Thymus (tissue), 11 donors: ENCODE results near the gene CCP110. TPM values are rescaled to one million over a fixed set of nuclear protein-coding genes. Genes with fewer than 3 reads are reported as not detected.
A peak's percentile ranks its signal among the peaks of the same experiment; 100 is the strongest.

ENCODE experiments used
- DNase-seq, 9 donors: peaks; one replicate each; pipeline ENCODE4 v3.0.0-alpha.2; 2013; ENCODE audit warnings: low spot score in 9 of 9, low read depth in 6 of 9, missing footprints in 1 of 9
- H3K27ac ChIP-seq, 2 donors: one replicate each; pipeline ENCODE4 v1.5.1; 2013; ENCODE audit warnings: control low read depth in 1 of 2, low read depth in 1 of 2, low read length in 1 of 2, mild to moderate bottlenecking in 1 of 2, moderate library complexity in 1 of 2
- H3K27me3 ChIP-seq, 2 donors: one replicate each; pipeline ENCODE4 v1.5.1; 2013; ENCODE audit warnings: low read length in 1 of 2; ENCODE audit not compliant: control insufficient read depth in 2 of 2, insufficient read depth in 1 of 2
- H3K36me3 ChIP-seq, 2 donors: one replicate each; pipeline ENCODE4 v1.5.1; 2013; ENCODE audit warnings: low read length in 1 of 2, mild to moderate bottlenecking in 1 of 2, moderate library complexity in 1 of 2; ENCODE audit not compliant: control insufficient read depth in 2 of 2, insufficient read depth in 2 of 2
- H3K4me1 ChIP-seq, 2 donors: one replicate each; pipeline ENCODE4 v1.5.1; 2013; ENCODE audit warnings: low read length in 2 of 2; ENCODE audit not compliant: control insufficient read depth in 2 of 2, insufficient read depth in 2 of 2
- H3K4me3 ChIP-seq, 2 donors: one replicate each; pipeline ENCODE4 v1.5.1; 2013; ENCODE audit warnings: low read length in 2 of 2, control low read depth in 1 of 2, mild to moderate bottlenecking in 1 of 2
- H3K9me3 ChIP-seq, 2 donors: one replicate each; pipeline ENCODE4 v1.5.1; 2013; ENCODE audit warnings: low read length in 1 of 2, mild to moderate bottlenecking in 1 of 2; ENCODE audit not compliant: control insufficient read depth in 2 of 2, insufficient read depth in 1 of 2
- WGBS: extraction: QIAGEN DNeasy Blood & Tissue Kit; methylation state at CpG from one replicate; pipeline ENCODE4 v1.1.7; 2013; 5-methylcytosine and 5-hydroxymethylcytosine counted together
- polyA plus RNA-seq: library from polyadenylated mRNA; stranded (reverse); fragments of 200-250 nt; gene quantifications from one replicate; pipeline ENCODE4 v1.2.3, GENCODE V29; 2013
- total RNA-seq: library from RNA; stranded (reverse); fragments of 120-200 nt; gene quantifications from one replicate; pipeline ENCODE4 v1.2.4, GENCODE V29; 2013
- donor health status: healthy.

CCP110 gene
- total and polyA plus RNA-seq, 2 donors, result 8.6 to 12.9 TPM

- no peaks in the 10 kb centered on the region for H3K9me3 ChIP-seq
- H3K4me3 ChIP-seq, result peak within 1 kb of the TSS; percentile 85 to 88
- WGBS, result under 1% methylated on average over 62 of the region's 62 CpGs
- H3K36me3 ChIP-seq, result peaks cover 0 to 3% of the 10 kb centered on the region in 2 donors
- H3K27me3 ChIP-seq, result no peaks in the 10 kb centered on the region
- H3K27ac ChIP-seq, result peak within 1 kb of the TSS; percentile 87
- DNase-seq, result peak; percentile 78 to 96 (median 91)
- H3K4me1 ChIP-seq, result peaks cover 13 to 16% of the 10 kb centered on the region in 2 donors
Measured at GRCh38 chr16:19521471-19522396, 2.0 kb upstream of the CCP110 start, which contains the start of gene GDE1. Gene GDE1, minus strand, starts transcription at chr16:19522098. Its CDS starts 134 bp downstream, at chr16:19521964.

- H3K27ac ChIP-seq, result peak overlapping the region in 1 of 2 donors; percentile 87
- H3K4me3 ChIP-seq, result peak overlapping the region in 1 of 2 donors; percentile 88
- WGBS, result 63% methylated on average over 5 of the region's 5 CpGs
- no peaks in the 10 kb centered on the region for H3K36me3 ChIP-seq
- no peaks in the 10 kb centered on the region for H3K9me3 ChIP-seq
- peak in 1 of 9 donors; percentile 8 for DNase-seq
- H3K27me3 ChIP-seq, result no peaks in the 10 kb centered on the region
- H3K4me1 ChIP-seq, result peaks cover 13 to 16% of the 10 kb centered on the region in 2 donors
Measured at GRCh38 chr16:19522397-19522732, 1.4 kb upstream of the CCP110 start.

- Histone ChIP-seq H3K4me3 (no peak overlapping the region), H3K4me1 (peaks cover 13 to 16% of the 10 kb centered on the region in 2 donors), H3K36me3 (no peaks in the 10 kb centered on the region), H3K27ac (no peak overlapping the region), H3K9me3 (no peaks in the 10 kb centered on the region), H3K27me3 (no peaks in the 10 kb centered on the region)
- 98% methylated on average over 2 of the region's 2 CpGs for WGBS
- DNase-seq, result no peak
Measured at GRCh38 chr16:19522760-19523159, 982 bp upstream of the CCP110 start.

GRCh38 chr16:19523184-19523558, 571 bp upstream of the CCP110 start:
- no peak overlapping the region for H3K27ac ChIP-seq
- peaks cover 13 to 16% of the 10 kb centered on the region in 2 donors for H3K4me1 ChIP-seq
- H3K27me3 ChIP-seq, result no peaks in the 10 kb centered on the region

GRCh38 chr16:19524356-19524615, 544 bp downstream of the CCP110 start:
- DNase-seq, result peak in 1 of 9 donors; percentile 17
- Histone ChIP-seq H3K27me3 (no peaks in the 10 kb centered on the region), H3K4me1 (peaks cover 13 to 16% of the 10 kb centered on the region in 2 donors), H3K27ac (peak overlapping the region; percentile 71 to 76), H3K36me3 (peaks cover 0 to 11% of the 10 kb centered on the region in 2 donors), H3K4me3 (peak overlapping the region; percentile 87 to 97), H3K9me3 (no peaks in the 10 kb centered on the region)
- WGBS, result under 1% methylated on average over 11 of the region's 11 CpGs

More at GRCh38 chr16:19523184-19523558, 571 bp upstream of the CCP110 start:
- Histone ChIP-seq H3K9me3 (no peaks in the 10 kb centered on the region), H3K36me3 (peaks cover 0 to 2% of the 10 kb centered on the region in 2 donors), H3K4me3 (no peak overlapping the region)
- DNase-seq, result peak in 1 of 9 donors; percentile 4
- 83% methylated on average over 18 of the region's 18 CpGs for WGBS

GRCh38 chr16:19524616-19525384, 1.1 kb downstream of the CCP110 start:
- 5% methylated on average over 19 of the region's 19 CpGs for WGBS
- peaks cover 1 to 11% of the 10 kb centered on the region in 2 donors for H3K36me3 ChIP-seq
- peak overlapping the region; percentile 71 to 76 for H3K27ac ChIP-seq
- H3K27me3 ChIP-seq, result no peaks in the 10 kb centered on the region
- H3K4me3 ChIP-seq, result peak overlapping the region; percentile 87 to 97
- H3K4me1 ChIP-seq, result peaks cover 13 to 16% of the 10 kb centered on the region in 2 donors
- H3K9me3 ChIP-seq, result no peaks in the 10 kb centered on the region
- DNase-seq, result peak in 5 of 9 donors; percentile 2 to 47 (median 19)

GRCh38 chr16:19525385-19525723, 1.6 kb downstream of the CCP110 start:
- no peak overlapping the region for H3K27ac ChIP-seq
- H3K4me1 ChIP-seq, result peaks cover 13 to 15% of the 10 kb centered on the region in 2 donors
- WGBS, result 97% methylated on average over 2 of the region's 2 CpGs

GRCh38 chr16:19527161-19527560, 3.4 kb downstream of the CCP110 start:
- WGBS, result 99% methylated on average over 1 of the region's 1 CpG
- no peak for DNase-seq
- Histone ChIP-seq H3K27me3 (no peaks in the 10 kb centered on the region), H3K4me3 (no peak overlapping the region), H3K9me3 (no peaks in the 10 kb centered on the region), H3K4me1 (peaks cover 8% of the 10 kb centered on the region in 2 donors), H3K36me3 (peaks cover 3 to 12% of the 10 kb centered on the region in 2 donors), H3K27ac (no peak overlapping the region)

More at GRCh38 chr16:19525385-19525723, 1.6 kb downstream of the CCP110 start:
- Histone ChIP-seq H3K4me3 (peak overlapping the region; percentile 87 to 97), H3K9me3 (no peaks in the 10 kb centered on the region), H3K27me3 (no peaks in the 10 kb centered on the region), H3K36me3 (peaks cover 3 to 11% of the 10 kb centered on the region in 2 donors)
- DNase-seq, result no peak

GRCh38 chr16:19528666-19529065, 4.9 kb downstream of the CCP110 start:
- no peaks in the 10 kb centered on the region for H3K27me3 ChIP-seq
- H3K4me1 ChIP-seq, result peaks cover 5% of the 10 kb centered on the region in 2 donors
- peaks cover 8 to 18% of the 10 kb centered on the region in 2 donors for H3K36me3 ChIP-seq
- H3K27ac ChIP-seq, result no peak overlapping the region
- no peak for DNase-seq
- no peaks in the 10 kb centered on the region for H3K9me3 ChIP-seq
- WGBS, result over 99% methylated on average over 3 of the region's 3 CpGs
- H3K4me3 ChIP-seq, result no peak overlapping the region
